HS-27A (cell line): ENCODE results near the gene ITGB7.
A peak's percentile ranks its signal among the peaks of the same experiment; 100 is the strongest.
"Not testable (repeated sequence)": the region's sequence is repeated elsewhere in the genome, so short reads cannot be mapped to it uniquely, and the experiment has no call there.

ENCODE experiments used
- DNase-seq: peaks from one replicate; pipeline ENCODE4 v3.0.0-alpha.2; 2012; ENCODE audit warnings: low read depth, missing footprints

The ITGB7 gene

DNA sequence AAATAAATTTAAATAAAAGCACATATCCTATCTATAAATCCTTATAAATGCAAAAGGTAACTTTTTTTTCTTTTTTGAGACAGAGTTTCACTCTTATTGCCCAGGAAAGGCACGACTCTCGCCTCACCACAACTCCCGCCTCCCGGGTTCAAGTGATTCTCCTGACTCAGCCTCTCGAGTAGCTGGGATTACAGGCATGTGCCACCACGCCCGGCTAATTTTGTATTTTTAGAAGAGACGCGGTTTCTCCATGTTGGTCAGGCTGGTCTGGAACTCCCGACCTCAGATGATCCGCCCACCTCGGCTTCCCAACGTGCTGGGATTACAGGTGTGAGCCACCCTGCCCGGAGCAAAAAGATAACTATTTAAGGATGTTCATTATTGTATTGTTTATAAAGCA, 28.2 kb downstream of the ITGB7 start:
- DNase-seq = not testable (repeated sequence)

DNA sequence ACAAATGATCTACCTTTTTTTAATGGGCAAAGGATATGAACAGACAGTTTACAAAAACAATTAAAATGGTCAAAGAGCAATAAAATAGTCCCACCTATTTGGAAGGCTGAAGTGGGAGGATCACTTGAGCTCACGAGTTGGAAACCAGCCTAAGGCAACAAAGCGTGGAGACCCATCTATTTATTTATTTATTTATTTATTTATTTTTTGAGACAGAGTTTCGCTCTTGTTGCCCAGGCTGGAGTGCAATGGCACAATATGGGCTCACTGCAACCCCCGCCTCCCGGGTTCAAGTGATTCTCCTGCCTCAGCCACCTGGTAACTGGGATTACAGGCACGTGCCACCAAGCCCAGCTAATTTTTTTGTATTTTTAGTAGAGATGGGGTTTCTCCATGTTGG, 29.6 kb downstream of the ITGB7 start:
- not testable (repeated sequence) for DNase-seq

DNA sequence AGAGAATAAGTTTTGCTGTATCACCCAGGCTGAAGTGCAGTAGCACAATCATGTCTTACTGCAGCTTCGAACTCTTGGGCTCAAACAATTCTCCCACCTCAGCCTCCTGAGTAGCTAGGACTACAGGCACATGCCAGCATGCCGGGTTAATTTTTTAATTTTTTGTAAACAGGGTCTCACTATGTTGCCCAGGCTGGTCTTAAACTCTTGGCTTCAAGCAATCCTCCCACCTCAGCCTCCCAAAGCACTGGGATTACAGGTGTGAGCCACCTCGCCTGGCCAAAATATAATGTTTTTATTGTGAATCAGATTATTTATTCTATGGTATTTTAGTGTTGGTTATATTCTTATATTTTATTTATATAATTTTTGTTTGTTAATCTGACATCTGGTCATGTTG, 30.3 kb downstream of the ITGB7 start:
- no peak for DNase-seq

DNA sequence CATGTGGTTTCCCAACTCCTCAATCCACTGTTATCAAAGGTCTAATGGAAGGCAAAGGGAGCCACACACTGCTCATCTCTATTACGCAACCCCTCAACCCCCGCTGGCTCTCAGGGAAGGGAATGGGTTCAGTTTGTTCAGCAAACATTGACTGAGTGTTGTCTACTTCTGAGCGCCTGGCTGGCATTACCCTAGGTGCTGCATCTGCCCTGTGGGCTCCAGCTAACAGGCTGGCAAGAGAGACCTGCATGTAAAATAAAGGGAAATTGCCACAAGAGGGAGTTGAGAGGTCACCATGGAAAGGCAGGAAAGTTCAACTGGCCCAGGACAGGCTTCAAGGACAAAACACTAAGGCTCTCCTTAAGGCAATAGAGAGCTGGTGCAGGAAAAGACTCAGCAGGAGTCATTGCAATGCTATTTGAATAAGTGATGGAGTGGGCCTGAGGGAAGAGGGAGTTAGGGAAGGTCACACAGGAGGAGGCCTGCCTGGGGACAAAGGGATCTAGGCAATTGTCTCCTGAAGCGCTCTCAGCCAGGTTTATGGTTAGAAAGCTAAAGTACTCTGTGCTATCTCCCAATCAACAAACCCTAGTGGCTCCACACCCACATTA, 32.1 kb downstream of the ITGB7 start:
- DNase-seq = no peak

DNA sequence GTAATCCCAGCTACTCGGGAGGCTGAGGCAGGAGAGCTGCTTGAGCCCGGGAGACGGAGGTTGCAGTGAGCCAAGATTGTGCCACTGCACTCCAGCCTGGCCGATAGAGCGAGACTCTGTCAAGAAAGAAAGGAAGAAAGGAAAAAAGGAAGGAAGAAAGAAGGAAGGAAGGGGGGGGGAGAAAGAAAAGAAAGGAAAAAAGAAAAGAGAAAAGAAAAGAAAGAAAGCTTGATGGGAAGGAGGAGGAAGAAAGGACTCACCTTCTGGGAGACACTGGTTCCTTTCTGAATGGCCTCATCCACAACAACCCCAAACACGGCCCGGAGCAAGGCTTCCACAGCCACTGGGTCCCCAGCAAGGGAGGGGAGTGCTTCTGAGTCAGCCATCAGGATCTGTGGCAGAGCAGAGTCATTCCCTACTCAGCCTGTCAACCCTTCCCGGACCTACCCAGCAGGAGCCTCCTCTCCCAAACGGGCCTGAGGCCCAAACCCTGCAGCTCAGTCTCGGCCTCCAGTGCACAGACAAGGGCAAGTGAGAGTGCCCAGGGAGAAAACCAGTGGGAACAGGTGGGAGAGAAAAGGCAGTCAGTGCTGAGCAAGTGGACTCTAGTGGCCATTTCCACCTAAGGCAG, 33.9 kb downstream of the ITGB7 start:
- no peak for DNase-seq

DNA sequence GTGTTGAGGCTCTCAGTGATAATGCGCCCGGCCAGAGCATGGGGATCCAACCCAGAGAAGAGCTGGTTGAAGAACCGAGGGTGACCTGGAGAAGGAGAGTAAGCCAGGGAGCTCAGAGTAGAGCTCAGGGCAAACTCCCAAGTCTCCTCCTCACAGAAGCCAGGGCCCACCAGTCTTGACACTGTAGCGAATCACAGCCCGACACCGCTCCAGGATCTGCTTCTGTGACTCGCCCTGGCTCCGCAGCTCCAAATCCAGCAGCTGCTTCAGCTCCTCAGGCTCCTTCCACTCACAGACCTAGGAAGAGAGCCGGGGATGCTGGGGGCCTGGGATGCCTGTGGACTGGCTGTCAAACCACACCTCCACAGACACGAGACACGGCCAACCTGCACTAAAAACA, 34.7 kb downstream of the ITGB7 start:
- DNase-seq = no peak

DNA sequence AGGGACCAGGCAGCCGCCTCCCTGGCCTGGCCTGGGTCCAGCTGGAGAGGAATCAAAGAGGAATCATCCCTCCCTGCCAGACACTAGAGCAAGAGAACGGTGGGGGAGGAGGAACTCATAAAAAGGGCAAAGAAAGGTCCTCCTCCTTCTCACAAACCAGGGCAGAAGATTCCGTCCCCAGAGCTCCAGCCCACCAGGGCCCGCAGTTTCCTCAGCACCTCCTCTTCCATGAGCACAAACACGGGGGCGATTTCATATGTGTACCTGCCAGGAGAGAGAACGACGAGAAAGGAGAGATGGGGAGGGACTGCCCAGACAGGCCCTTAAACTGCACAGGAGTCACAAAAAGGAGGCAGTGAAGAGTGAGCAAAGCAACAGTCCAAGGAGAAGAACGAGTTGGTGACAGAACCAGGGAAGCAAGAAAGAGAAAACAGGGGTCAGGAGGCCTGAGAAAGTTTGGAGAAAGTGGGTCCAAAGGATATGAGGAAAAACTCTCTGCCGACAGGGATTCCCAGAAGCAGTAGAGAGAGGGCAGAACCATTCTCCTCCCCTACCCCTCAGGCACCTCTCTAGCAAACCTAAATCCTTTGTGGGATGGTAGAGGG, 35.2 kb downstream of the ITGB7 start:
- DNase-seq = no peak

DNA sequence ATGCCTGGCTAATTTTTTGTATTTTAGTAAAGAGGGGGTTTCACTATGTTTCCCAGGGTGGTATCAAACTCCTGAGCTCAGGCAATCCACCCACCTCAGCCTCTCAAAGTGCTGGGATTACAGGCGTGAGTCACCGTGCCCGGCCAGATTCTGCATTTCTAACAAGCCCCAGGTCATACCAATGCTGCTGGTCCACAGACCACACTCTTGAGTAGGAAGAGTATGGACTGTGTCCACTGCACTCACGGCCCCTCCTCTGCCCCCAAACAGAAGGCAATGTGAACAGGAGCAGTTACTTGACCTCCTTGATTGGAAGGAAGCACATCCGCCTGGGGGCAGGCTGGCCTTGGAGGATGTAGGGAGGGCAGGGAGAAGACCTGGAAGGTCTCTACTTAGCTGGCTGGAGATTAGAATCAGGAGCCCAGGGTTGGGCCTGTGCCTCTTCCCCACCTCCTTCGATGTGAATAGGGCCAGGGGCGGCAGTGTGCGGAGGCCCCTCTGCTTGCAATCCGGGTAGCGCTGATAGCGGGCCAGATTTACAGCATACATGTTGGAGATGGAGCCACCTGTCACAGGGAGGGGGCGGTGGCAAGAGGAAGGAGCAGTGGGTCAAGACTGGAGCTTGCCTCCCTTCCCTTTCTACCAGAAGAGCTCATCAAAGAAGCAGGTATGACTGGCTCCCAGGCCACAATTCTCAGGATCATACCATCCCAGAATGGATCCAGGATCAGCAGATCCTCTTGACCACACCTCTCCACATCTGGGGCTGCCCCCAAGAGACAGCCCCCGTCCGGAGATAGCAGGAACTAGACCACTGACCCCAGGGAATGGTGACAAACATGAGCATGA, 36.0 kb downstream of the ITGB7 start:
- DNase-seq = no peak

DNA sequence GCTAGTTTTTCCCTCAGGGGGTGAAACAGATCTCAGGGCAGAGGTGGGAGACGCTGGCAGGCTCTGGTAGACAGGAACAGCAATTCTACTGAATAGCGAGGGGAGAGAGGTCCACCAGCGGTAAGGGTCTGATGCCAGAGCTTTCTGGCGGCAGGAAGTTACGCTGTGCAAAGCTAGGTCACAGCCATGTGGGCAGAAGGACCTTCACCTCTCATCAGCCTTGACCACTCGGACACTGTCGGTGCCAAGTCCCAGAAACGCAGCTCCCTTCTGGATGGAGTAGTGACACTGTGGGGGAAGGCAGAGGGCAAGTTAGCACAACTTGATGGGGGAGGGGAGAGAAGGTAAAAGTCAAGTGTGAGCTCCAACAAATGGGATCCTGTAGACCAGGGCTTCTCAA, 36.8 kb downstream of the ITGB7 start:
- DNase-seq = no peak

DNA sequence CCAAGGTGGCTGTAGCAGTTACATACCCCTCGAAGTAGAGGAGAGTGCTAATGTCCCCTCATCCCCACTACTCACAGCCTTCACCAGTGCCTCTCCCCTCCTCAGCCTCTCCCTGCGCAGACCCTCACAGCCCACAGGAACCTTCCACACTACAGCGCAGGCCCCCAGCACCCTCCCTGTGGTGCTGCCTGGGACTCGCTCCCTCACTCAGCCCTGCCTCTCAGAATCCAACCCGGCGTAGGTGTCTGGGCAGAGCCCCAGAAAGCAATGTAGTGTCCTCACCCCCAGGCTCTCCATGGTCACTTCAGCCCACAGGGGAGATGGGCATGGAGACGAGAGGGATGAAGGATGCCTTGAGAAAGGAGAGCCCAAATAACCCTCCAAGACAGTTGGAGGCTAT, 37.4 kb downstream of the ITGB7 start:
- DNase-seq = no peak

DNA sequence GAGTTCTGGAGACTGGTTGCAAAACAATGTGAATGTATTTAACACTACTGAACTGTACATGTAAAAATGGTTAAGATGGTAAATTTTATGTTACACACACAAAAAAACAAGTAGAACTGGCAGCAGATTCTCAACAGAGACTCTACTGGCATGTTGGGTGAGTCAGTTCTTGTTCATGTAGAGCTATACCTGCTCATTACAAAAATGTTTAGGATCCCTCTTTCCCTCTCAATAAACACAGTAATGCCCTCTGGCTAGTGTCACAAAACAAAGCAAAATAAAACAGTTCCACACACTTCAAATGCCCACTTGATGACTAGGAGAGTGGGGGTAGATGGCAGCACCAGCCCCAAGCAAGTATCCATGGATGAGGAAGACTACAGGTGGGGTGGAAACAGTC, 40.2 kb downstream of the ITGB7 start:
- no peak for DNase-seq

DNA sequence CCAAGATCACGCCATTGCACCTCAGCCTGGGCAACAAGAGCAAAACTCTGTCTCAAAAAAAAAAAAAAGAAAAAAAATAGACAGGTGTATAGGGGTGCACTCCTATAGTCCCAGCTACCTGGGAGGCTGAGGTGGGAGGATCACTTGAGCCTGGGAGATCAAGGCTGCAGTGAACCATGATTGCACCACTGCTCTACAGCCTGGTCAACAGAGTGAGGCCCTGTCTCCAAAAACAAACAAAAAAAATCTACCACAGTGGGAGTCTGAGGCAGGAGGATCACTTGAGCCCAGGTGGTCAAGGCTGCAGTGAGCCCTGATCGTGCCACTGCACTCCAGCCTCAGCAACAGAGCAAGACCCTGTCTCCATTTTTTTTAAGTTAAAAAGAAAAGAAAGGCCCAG, 44.0 kb downstream of the ITGB7 start:
- DNase-seq = not testable (repeated sequence)

DNA sequence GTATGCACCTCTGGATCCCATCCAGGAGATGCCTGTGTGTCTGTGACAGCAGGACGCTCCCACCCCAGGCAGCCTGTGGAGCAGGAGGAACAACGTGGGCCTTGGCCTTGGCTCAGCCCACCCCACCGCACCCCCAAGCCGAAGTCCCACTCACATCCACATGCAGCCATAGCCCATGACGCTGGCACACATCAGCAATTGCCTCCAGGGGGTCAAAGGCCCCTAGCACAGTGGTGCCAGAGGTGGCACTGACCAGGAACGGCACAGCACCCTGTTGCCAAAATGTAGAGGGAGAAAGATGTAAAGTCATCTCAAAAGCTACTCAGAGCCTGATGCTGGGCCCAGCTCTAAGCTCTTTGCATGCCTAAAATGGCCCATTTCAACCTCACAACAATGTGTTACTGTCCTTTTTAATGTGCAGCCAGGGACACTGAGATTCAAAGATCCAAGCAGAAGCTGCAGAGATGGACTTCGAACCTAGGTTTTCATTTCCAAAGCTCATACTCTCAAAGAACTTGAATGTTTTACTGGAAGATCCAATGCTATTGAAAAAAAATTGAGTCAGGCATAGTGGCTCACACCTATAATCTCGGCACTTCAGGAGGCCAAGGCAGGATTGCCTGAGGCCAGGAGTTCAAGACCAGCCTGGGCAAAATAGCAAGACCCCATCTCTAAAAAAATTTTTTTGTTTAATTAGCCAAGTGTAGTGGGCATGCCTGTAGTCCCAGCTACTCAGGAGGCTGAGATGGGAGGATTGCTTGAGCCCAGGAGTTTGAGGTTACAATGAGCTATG, 45.7 kb downstream of the ITGB7 start:
- no peak for DNase-seq

DNA sequence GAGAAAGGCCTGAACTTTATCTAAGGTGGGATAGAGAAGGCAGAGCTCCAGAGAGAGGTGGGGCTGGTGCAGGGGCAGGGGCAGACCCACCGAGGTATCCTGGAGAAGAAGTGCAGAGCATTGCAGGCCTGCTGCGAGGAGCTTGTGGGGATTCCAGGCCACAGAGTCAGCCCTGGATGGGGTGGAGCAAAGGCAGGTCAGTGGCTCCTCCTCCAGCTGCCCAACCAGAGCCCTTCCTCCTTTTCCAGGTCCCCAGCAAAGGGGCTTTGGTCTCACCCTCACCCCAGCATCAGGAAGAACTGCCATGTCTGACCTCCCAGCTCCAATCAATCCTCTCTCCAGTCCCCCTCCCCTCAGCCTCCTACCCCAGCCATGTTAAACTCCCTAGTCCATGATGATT, 46.4 kb downstream of the ITGB7 start:
- no peak for DNase-seq

DNA sequence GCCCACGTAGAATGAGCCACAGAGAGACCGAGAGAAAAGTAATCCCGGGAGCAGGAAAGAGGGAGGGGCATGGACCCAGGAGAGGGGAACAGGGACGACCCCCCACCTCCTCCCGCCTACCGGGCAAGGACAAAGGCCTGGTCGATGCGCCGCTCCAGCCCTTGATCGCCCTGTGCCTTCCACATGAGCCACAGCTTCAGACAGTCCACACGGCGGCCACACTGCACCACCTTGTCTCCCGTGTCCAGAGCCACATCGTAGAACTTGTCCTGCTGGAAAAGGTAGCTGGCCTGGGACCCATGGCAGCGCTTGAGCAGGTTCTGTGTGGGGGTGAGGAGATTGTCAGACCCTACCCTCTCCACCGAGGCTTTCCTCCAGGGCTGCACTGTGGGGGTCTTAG, 47.1 kb downstream of the ITGB7 start:
- no peak for DNase-seq

DNA sequence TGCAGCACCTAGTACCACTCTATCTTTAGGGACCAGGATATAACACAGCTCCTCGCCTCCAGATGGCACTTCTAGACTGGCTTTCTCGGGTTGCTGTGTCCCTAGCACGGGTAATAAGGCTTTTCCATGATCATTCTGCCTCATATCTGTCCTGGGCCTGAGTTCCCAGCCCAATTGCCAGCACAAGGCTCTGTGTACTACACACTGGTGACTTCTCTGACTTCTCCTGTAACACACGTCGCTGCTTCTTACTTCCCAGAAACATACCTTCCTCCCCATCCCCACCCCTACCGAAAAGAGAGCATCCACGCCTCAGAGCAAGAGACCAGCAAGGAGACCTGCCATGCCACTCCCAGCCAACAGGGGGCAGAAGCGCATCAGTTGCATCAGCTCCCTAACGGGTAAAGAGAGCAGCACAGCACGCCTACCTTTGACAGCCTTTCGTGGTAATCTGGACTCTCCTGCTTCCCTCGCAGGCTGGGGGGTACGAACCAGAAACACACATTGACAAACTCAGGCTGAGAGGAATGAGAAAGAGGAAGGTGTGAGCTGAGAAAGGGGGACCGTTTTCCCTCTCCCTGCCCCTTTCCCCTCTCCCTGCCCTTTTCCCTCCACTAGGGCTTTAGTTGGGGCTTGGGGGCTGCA, 47.7 kb downstream of the ITGB7 start:
- DNase-seq = peak; percentile 39

DNA sequence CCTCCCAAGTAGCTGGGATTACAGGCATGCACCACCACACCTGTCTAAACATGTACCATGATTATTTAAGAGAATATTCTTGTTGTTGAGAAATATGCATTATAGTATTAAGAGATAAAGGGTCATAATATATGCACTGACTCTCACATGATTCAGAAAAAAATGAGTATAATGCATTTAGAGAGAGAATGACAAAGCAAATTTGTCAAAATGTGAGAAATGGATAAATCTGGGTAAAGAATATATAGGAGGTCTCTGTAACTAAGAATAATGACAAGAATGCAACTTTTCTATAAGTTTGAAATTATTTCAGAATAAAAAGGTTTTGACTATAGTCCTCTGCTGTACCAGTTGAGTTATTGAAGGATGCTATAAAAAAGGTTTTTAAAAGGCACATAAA, 54.7 kb downstream of the ITGB7 start:
- DNase-seq = no peak

DNA sequence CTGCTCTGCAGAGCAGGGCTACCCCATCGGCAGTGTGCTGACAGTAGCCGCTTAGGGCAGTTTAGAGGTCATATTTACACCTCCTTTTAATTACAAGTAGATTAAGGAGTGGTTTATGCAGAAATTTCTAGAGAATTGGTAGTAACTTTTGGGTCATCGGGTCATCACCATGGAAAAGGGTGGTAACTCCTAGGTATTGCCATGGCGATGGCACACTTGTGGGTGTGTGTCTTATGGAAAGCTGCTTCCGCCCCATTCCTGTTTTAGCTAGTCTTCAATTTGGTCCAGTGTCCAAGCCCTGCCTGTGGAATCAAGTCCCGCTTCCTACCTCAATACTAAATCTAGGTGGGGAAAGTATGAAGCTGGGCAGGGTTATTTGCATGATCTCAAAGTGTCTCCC, 56.0 kb downstream of the ITGB7 start:
- no peak for DNase-seq

DNA sequence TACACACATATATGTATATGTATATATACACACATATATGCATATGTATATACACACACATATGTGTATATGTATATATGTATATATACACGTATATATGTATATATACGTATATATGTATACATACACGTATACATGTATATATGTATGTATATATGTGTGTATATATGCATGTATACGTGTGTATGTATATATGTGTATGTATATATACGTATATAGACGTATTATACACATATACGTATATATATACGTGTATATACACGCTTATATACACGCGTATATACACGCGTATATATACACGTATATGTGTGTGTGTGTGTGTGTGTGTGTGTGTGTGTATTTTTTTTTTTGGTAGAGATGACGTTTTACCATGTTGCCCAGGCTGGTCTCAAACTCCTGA, 59.4 kb downstream of the ITGB7 start:
- no peak for DNase-seq

DNA sequence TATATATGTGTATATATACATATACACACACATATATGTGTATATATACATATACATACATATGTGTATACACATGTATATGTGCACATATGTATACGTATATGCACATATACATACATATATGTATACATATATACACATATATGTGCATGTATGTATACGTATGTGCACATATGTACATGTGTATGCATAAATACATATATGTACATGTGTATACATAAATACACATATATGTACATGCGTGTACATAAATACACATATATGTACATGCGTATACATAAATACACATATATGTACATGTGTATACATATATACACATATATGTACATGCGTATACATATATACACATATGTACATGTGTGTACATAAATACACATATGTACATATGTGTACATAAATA, 59.9 kb downstream of the ITGB7 start:
- DNase-seq = no peak

DNA sequence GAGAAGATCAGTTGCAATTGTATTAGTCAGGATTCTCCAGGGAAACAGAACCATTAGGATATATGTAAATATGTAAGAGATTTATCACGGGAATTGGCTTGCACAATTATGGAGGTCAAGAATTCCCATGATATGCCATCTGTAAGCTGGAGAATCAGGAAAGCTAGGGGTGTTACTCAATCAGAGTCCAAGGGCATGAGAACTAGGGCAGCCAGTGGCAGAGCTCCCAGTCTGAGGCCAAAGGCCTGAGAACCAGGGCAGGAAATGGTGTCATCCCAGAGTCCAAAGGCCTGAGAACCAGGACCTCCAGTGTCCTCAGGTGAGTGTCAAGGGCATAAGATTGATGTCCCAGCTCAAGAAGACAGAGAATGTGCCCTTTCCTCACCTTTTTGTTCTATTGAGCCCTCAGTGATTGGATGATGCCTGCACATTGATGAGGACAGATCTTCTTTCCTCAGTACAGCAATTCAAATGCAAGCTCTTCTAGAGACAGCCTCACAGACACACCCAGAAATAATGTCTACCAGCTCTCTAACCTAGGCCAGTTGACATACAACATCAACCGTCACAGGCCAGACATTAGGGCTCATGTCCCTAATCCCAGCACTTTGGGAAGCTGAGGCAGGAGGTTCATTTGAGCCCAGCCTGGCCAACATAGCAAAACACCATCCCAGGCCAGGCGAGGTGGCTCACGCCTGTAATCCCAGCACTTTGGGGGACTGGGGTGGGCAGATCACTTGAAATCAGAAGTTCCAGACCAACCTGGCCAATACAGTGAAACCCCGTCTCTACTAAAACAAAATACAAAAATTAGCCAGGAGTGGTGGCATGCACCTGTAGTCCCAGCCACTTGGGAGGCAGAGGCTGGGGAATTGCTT, 61.4 kb downstream of the ITGB7 start:
- no peak for DNase-seq
